Heart left ventricle (tissue), 16 donors: ENCODE data around the gene GPR39. TPM values are rescaled to one million over a fixed set of nuclear protein-coding genes. Genes with fewer than 3 reads are reported as not detected.

Experiments
- ATAC-seq, 4 donors: fragments of 200-7000 bp; cut with Tn5 transposase; one replicate each; pipeline ENCODE4 v1.9.1; 2020 to 2022; ENCODE audit warnings: moderate library complexity in 4 of 4, mild to moderate bottlenecking in 3 of 4, moderate number of reproducible peaks in 1 of 4
- DNase-seq, 5 donors: peaks; one replicate each; pipeline ENCODE4 v3.0.0-alpha.2; 2020
- H3K27ac ChIP-seq, 12 donors: fragments of 200-600 bp; sonication (generic) in 4 of 12; one replicate each; pipeline versions ENCODE4 v1.5.0 to v1.8.0; 2016 to 2022; ENCODE audit warnings: mild to moderate bottlenecking in 2 of 12
- H3K27me3 ChIP-seq, 9 donors: fragments of 200-600 bp; sonication (generic) in 2 of 9; one replicate each; pipeline versions ENCODE4 v1.5.1 to v1.8.0; 2016 to 2022; ENCODE audit warnings: mild to moderate bottlenecking in 3 of 9
- H3K36me3 ChIP-seq, 9 donors: fragments of 200-600 bp; sonication (generic) in 2 of 9; one replicate each; pipeline versions ENCODE4 v1.5.0 to v1.8.0; 2018 to 2022; ENCODE audit warnings: mild to moderate bottlenecking in 2 of 9
- H3K4me1 ChIP-seq, 12 donors: fragments of 200-600 bp; sonication (generic) in 4 of 12; one replicate each; pipeline versions ENCODE4 v1.5.0 to v1.8.0; 2016 to 2022; ENCODE audit warnings: mild to moderate bottlenecking in 3 of 12
- H3K4me3 ChIP-seq, 12 donors: fragments of 200-600 bp; sonication (generic) in 4 of 12; one replicate each; pipeline versions ENCODE4 v1.5.0 to v1.8.0; 2017 to 2022; ENCODE audit warnings: mild to moderate bottlenecking in 9 of 12, moderate library complexity in 4 of 12
- H3K9me3 ChIP-seq, 12 donors: fragments of 200-600 bp; sonication (generic) in 4 of 12; one replicate each; pipeline versions ENCODE4 v1.5.0 to v1.8.0; 2016 to 2022; ENCODE audit warnings: mild to moderate bottlenecking in 1 of 12
- CTCF ChIP-seq, 12 donors: fragments of 200-600 bp; sonication (generic) in 4 of 12; IDR thresholded peaks; one replicate each; pipeline versions ENCODE4 v1.5.0 to v1.8.0; 2018 to 2022; ENCODE audit warnings: antibody characterized with exemption in 12 of 12, mild to moderate bottlenecking in 5 of 12
- POLR2A ChIP-seq, 2 donors: fragments of 450-650 bp; IDR thresholded peaks; one replicate each; pipeline ENCODE4 v1.6.1; 2017; ENCODE audit warnings: antibody characterized with exemption in 2 of 2, mild to moderate bottlenecking in 2 of 2, moderate library complexity in 2 of 2
- WGBS, 4 donors: extraction: QIAGEN DNeasy Blood & Tissue Kit in 2 of 4; methylation state at CpG; one replicate each; pipeline versions ENCODE4 v1.1.5 to v1.1.7; 2013 to 2018; 5-methylcytosine and 5-hydroxymethylcytosine counted together
- intact Hi-C, 10 donors: fragments of 100-400 bp; cut with DNase I; formaldehyde crosslinking; loops; one replicate each; pipeline versions ENCODE4 v1.11.1 to v1.14.2; 2022
- polyA plus RNA-seq, 2 donors: library from polyadenylated mRNA; stranded (reverse); fragments of 200-250 nt; gene quantifications; one replicate each; pipeline ENCODE4 v1.2.3, GENCODE V29; 2013
- total RNA-seq, 9 donors: library from RNA; depleted of rRNA in 2 of 9; stranded (reverse); fragments of >200 nt in 2 of 9; fragmentation: NEBNext Ultra II Directional in 3 of 9; extraction: Animal tissue kit (Norgen Biotek cat#: 25700) in 3 of 9; gene quantifications; one replicate each; pipeline versions ENCODE4 v1.1.0 to v1.2.4, GENCODE V29; 2016 to 2023
- donor health status: ischemic (EF 13 %, LVEDD 7.1; RV severe dilation, severe dysfunction).
- donor health status: healthy with polysubstance abuse.
- donor health status: DM: no; HTN: yes; CAD: no.
- donor health status: DM: no; HTN: no; CAD: no.
- donor health status: ischemic (EF 25% LVEDD 6.9; RV normal size, moderate dysfunction).
- donor health status: ischemic (EF 25% LVEDD 5.7; RV mildly dilated, moderate dysfunction).
- donor health status: healthy.
- donor health status: DM: yes; HTN: yes; CAD: no.
- donor health status: ischemic (EF 35%, LVEDD 5.7; RV mildly dilated, moderate dysfunction).
- donor health status: nonischemic (EF 11% LVEDD 7.7; RV severe dilation, severe dysfunction).
- donor health status: DM: yes; HTN: yes; CAD: no.
- donor health status: PGD.
- donor health status: ischemic (EF 29% LVEDD 5.4; RV normal size, mild dysfunction).
- donor health status: nonischemic (EF 23%, LVEDD 6.1; RV moderate dilation, normal function).

Gene GPR39
- total and polyA plus RNA-seq, 11 donors = 0.11 TPM; not detected in 10

GRCh38 chr2:132374151-132374550 lies 42.5 kb upstream of the GPR39 start:
- H3K27me3 ChIP-seq = peaks cover 0 to 2% (median 0%) of the 10 kb centered on the region in 9 donors
- TF ChIP-seq CTCF (IDR thresholded peaks at IDR 0.05) = no peak
- no peak for TF ChIP-seq POLR2A (IDR thresholded peaks at IDR 0.05)
- H3K27ac ChIP-seq = no peak overlapping the region
- H3K36me3 ChIP-seq = no peaks in the 10 kb centered on the region
- H3K9me3 ChIP-seq = no peaks in the 10 kb centered on the region
- intact Hi-C loops = no loop called here
- no peak for ATAC-seq
- no peak overlapping the region for H3K4me3 ChIP-seq
- H3K4me1 ChIP-seq = peaks cover 0 to 6% (median 0%) of the 10 kb centered on the region in 12 donors
- no peak for DNase-seq

- no peak for TF ChIP-seq POLR2A (IDR thresholded peaks at IDR 0.05)
- TF ChIP-seq CTCF (IDR thresholded peaks at IDR 0.05) = no peak
- no peak overlapping the region for H3K27ac ChIP-seq
Observed at GRCh38 chr2:132374551-132374950, 42.1 kb upstream of the GPR39 start.

GRCh38 chr2:132374961-132375360 lies 41.6 kb upstream of the GPR39 start:
- 50 to 68% (median 62%) methylated on average over 1 of the region's 1 CpG for WGBS, 4 donors
- ATAC-seq = no peak

More at GRCh38 chr2:132374551-132374950, 42.1 kb upstream of the GPR39 start:
- Histone ChIP-seq H3K4me1 (peaks cover 0 to 6% (median 0%) of the 10 kb centered on the region in 12 donors), H3K4me3 (no peak overlapping the region), H3K9me3 (no peaks in the 10 kb centered on the region), H3K27me3 (peaks cover 0 to 2% (median 0%) of the 10 kb centered on the region in 9 donors), H3K36me3 (no peaks in the 10 kb centered on the region)
- intact Hi-C loops = no loop called here
- ATAC-seq = peak in 1 of 4 donors; percentile 18
- DNase-seq = no peak
- WGBS, 4 donors = 58 to 82% (median 66%) methylated on average over 2 of the region's 2 CpGs

GRCh38 chr2:132381376-132381775 lies 35.2 kb upstream of the GPR39 start:
- peaks cover 0 to 2% (median 0%) of the 10 kb centered on the region in 9 donors for H3K27me3 ChIP-seq
- DNase-seq = no peak
- H3K4me3 ChIP-seq = no peak overlapping the region
- H3K36me3 ChIP-seq = no peaks in the 10 kb centered on the region
- intact Hi-C loops = no loop called here
- H3K9me3 ChIP-seq = peaks cover 0 to 11% (median 0%) of the 10 kb centered on the region in 12 donors
- no peak for TF ChIP-seq POLR2A (IDR thresholded peaks at IDR 0.05)
- TF ChIP-seq CTCF (IDR thresholded peaks at IDR 0.05) = no peak
- no peak for ATAC-seq
- H3K4me1 ChIP-seq = peaks cover 0 to 8% (median 0%) of the 10 kb centered on the region in 12 donors
- 71 to 90% (median 83%) methylated on average over 4 of the region's 4 CpGs for WGBS, 4 donors
- H3K27ac ChIP-seq = no peak overlapping the region

More at GRCh38 chr2:132374961-132375360, 41.6 kb upstream of the GPR39 start:
- Histone ChIP-seq H3K4me1 (peaks cover 0 to 6% (median 0%) of the 10 kb centered on the region in 12 donors), H3K27me3 (peaks cover 0 to 2% (median 0%) of the 10 kb centered on the region in 9 donors), H3K36me3 (no peaks in the 10 kb centered on the region), H3K4me3 (no peak overlapping the region), H3K9me3 (peaks cover 0 to 2% (median 0%) of the 10 kb centered on the region in 12 donors), H3K27ac (no peak overlapping the region)
- DNase-seq = no peak
- intact Hi-C loops = no loop called here
- TF ChIP-seq CTCF (IDR thresholded peaks at IDR 0.05) (no peak), POLR2A (IDR thresholded peaks at IDR 0.05) (no peak)
